ENCODE results near the gene DNAJB1.
A peak's percentile ranks its signal among the peaks of the same experiment; 100 is the strongest.
"Not testable (repeated sequence)": the region's sequence is repeated elsewhere in the genome, so short reads cannot be mapped to it uniquely, and the experiment has no call there.

The DNAJB1 gene

DNA sequence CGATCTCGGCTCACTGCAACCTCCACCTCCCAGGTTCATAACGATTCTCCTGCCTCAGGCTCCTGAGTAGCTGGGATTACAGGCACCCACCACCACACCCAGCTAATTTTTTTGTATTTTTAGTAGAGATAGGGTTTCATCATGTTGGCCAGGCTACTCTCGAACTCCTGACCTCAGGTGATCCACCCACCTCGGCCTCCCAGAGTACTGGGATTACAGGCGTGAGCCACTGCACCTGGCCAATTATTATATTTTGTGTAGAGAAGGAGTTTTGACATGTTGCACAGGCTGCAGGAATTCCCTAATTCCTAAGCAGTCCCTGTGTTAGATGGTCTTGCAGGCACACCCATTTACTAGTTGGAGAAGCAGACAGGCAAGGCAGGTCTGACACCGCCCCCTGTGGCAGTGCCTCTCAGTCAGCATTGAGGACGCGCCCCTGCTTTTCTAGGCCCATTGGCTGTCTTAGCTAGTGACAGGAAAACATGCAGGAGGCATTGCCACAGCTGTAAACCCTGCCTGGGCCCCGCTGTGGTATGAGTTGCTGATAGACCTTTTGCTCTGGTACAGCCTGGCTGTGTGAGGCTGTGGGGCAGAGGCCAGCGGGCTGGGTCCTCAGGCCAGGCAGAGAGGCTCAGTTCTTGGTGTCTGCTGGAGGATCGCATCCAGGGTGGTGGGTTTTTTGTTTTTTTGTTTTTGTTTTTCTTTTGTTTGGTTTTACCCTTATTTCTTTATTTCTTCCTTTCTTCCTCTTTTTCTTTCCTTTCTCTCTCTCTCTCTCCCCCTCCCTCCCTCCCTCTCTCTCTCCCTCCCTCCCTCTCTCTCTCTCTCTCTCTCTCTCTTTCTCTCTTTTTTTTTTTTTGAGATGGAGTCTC is 33.2 kb upstream of the DNAJB1 start:
- not testable (repeated sequence) for H3K4me3 ChIP-seq (ENCODE audit: low read depth, low read length)
- TF ChIP-seq, protein P1, sequence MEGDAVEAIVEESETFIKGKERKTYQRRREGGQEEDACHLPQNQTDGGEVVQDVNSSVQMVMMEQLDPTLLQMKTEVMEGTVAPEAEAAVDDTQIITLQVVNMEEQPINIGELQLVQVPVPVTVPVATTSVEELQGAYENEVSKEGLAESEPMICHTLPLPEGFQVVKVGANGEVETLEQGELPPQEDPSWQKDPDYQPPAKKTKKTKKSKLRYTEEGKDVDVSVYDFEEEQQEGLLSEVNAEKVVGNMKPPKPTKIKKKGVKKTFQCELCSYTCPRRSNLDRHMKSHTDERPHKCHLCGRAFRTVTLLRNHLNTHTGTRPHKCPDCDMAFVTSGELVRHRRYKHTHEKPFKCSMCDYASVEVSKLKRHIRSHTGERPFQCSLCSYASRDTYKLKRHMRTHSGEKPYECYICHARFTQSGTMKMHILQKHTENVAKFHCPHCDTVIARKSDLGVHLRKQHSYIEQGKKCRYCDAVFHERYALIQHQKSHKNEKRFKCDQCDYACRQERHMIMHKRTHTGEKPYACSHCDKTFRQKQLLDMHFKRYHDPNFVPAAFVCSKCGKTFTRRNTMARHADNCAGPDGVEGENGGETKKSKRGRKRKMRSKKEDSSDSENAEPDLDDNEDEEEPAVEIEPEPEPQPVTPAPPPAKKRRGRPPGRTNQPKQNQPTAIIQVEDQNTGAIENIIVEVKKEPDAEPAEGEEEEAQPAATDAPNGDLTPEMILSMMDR (IDR thresholded peaks at IDR 0.05; ENCODE audit: borderline replicate concordance, insufficient read depth, low read depth, low read length): peak; percentile 46; the same call in 1 of the 2 replicates

DNA sequence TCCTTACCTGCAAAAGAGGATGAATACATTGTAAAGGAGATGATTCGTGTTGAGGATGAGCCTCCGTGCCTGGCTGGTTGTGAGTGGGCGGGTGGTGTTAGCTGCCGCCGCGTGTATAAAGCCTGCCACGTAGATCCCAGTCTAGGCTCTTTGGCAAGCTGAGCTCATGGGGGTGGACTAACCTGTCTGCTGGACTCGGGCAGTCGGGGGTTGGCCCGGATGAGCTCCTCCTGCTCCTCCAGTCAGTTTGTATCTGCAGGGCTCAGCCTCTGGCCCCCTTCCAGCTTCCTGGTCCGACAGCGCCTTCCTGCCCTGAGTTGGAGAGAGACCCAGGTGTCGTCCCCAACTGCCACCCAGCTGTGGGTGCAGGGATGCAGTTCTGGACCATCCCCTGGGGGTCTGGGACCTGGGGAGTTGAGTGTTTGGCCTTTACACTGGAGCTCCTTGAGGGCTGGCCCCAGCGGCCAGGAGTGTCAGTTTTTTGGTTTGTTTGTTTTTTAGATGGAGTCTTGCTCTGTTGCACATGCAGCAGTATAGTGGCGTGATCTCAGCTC is 32.1 kb upstream of the DNAJB1 start:
- TF ChIP-seq, protein P1 (IDR thresholded peaks at IDR 0.05; ENCODE audit: borderline replicate concordance, insufficient read depth, low read depth, low read length): no peak
- H3K4me3 ChIP-seq (ENCODE audit: low read depth, low read length): no peak overlapping the region

DNA sequence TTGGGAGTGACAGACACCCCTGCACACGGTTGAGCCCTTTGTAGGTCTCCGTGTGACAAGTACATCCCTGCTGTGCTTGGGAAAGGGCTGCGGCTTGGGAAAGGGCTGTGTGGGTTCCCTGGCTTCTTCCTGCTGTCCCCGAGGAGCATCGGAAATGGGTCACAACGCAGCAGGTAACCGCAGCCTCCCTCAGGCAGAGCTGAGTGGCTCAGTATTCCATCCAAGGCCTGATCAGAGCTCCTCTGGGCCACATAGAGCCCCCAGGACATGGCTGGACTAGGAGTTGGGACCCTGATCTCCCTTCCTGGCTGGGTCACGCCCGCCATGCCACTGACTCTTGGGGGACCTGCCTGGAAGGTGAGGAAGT is 27.5 kb upstream of the DNAJB1 start:
- no peak overlapping the region for H3K4me3 ChIP-seq (ENCODE audit: low read depth, low read length)
- TF ChIP-seq, protein P1 (IDR thresholded peaks at IDR 0.05; ENCODE audit: borderline replicate concordance, insufficient read depth, low read depth, low read length): no peak

DNA sequence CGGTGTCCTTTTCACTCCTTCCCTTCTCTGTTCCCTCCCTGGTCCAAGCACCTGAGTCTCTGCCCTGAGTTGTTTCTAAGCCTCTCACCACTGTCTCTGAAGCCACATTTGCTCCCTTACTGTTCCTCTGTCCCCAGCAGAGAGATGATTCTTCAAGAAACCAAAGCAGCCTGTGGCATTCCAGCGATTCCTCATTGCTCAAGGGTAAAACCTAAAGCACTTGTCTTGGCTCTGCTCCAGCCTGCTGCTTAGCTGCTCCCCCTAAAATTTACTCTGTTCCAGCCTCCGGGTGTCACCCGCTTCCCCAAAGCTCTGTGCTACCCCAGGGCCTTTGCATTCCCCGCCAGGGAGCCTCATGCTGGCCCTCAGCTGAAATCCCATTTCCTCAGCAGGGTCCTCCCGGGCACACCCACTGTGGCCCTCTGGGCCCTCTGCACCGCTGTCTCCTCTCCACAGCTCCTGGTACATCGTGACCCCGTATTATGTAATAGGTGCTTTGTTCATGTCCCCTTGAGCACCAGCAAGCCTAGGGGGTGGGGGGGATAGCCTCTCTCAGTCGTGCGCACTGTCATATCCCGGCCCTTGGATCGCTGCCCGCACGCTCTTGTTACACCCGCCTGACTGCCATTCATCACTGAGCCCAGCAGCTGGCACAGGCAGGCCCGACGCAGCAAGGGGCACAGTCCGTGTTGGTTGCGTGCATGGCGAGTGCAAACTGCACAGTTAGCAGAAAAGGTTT is 26.9 kb upstream of the DNAJB1 start:
- no peak overlapping the region for H3K4me3 ChIP-seq (ENCODE audit: low read depth, low read length)
- TF ChIP-seq, protein P1 (IDR thresholded peaks at IDR 0.05; ENCODE audit: borderline replicate concordance, insufficient read depth, low read depth, low read length): no peak

DNA sequence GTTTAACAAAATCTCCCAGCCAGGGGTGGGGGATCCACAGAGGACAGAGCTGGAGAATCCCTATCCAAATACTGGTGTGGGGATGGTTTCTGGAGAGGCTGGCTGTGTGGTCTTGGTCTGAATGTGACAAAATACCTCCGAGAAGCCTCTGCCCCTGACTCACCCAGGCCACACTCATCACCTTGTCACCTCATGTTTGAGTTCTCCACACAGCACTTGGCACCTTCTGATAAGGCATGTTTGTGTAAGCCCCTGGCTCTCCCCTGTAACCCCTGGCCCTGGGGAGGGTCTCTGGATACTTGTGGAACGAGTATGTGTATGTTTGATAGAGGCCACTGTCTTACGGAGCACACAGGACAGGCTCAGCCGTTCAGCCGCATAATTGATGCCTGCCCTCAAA is 25.9 kb upstream of the DNAJB1 start:
- TF ChIP-seq, protein P1 (IDR thresholded peaks at IDR 0.05; ENCODE audit: borderline replicate concordance, insufficient read depth, low read depth, low read length): no peak
- no peak overlapping the region for H3K4me3 ChIP-seq (ENCODE audit: low read depth, low read length)

DNA sequence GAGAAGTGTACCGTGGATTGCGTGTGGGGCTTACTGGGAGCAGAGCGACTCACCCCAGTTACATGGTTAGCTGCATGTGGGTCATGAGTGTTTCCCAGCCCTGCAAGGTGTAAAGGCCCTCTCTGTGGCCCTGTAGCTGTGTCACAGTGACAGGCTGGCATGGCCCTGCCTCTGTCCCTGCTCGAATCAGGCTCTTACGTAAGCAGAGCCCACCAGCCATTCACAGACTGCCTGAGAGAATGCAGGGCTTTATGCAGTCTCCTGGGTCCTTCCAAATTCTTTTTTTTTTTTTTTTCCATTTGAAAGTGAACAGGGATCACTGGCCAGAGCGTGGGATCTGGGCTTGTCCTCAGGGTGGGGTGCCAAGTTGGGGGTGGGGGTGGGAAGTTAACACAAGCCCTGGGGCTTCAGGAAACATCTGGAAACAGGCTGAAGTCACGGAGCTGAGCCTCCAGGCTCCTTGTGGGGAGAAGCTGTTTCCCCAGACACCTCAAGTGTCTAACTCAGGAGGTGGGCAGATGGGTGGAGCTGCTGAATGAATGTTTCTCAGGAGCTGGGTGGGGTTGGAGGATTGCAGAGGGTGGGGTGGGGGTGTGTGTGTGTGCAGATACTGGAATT is 24.6 kb upstream of the DNAJB1 start:
- TF ChIP-seq, protein P1 (IDR thresholded peaks at IDR 0.05; ENCODE audit: borderline replicate concordance, insufficient read depth, low read depth, low read length): no peak
- no peak overlapping the region for H3K4me3 ChIP-seq (ENCODE audit: low read depth, low read length)

DNA sequence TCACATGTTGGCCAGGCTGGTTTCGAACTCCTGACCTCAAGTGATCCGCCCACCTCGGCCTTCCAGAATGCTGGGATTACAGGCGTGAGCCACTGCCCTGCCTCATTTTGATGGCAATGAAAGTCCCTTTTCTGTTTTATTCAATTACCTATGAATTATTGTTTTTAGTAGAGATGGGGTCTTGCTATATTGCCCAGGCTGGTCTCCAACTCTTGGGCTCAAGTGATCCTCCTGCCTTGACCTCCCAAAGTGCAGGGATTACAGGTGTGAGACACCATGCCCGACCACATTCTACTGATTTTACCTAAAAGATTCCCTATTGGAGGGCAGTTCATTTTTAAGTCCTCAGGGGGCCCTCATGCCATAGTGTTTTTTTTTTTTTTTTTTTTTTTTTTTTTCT is 23.8 kb upstream of the DNAJB1 start:
- H3K4me3 ChIP-seq (ENCODE audit: low read depth, low read length): not testable (repeated sequence)
